Measurements from ENCODE around the gene HAUS5.

HAUS5 gene

DNA sequence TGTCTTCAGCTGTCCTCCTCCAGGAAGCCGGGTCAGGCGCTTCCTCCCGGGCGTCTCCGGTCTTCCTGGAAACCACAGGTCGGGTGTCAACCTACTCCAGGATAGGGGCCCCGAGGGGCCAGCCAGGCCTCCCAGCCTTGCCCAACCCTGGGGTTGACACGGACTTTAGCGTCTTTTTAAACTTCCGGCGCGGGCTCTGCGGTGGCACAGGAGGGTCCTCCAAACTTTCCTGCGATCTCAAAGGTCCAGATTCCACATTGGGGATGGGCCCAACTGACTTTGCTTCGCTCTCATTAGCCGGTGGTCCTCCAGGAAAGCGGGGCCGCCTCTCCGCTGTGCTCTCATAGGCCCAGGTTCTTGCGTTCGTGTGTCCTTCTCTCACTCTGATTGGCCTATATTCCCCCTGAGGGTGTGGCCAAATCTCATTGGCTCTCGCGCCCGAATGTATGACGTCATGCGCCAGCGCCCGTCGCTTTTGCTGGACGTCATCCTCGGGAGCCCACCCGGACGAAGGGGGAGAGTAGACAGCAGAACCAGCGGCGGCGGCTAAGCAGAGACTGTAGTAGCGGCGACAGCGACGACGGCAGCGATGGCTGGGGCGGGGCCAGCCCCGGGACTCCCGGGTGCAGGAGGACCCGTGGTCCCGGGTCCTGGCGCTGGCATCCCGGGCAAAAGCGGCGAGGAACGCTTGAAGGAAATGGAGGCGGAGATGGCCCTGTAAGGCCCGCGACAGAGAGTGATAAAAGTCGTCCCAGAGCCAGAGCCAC is 16.2 kb downstream of the HAUS5 start, which contains the start of gene RBM42:
RBM42 (plus strand) TSS at position 472 of the 767 bp plus-strand sequence; CDS start at position 590, 118 bp downstream.
- TF ChIP-seq, protein P1, sequence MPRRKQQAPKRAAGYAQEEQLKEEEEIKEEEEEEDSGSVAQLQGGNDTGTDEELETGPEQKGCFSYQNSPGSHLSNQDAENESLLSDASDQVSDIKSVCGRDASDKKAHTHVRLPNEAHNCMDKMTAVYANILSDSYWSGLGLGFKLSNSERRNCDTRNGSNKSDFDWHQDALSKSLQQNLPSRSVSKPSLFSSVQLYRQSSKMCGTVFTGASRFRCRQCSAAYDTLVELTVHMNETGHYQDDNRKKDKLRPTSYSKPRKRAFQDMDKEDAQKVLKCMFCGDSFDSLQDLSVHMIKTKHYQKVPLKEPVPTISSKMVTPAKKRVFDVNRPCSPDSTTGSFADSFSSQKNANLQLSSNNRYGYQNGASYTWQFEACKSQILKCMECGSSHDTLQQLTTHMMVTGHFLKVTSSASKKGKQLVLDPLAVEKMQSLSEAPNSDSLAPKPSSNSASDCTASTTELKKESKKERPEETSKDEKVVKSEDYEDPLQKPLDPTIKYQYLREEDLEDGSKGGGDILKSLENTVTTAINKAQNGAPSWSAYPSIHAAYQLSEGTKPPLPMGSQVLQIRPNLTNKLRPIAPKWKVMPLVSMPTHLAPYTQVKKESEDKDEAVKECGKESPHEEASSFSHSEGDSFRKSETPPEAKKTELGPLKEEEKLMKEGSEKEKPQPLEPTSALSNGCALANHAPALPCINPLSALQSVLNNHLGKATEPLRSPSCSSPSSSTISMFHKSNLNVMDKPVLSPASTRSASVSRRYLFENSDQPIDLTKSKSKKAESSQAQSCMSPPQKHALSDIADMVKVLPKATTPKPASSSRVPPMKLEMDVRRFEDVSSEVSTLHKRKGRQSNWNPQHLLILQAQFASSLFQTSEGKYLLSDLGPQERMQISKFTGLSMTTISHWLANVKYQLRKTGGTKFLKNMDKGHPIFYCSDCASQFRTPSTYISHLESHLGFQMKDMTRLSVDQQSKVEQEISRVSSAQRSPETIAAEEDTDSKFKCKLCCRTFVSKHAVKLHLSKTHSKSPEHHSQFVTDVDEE (CRISPR knock-in tag; IDR thresholded peaks at IDR 0.05): peak; percentile 65; the same call in 1 of the 2 replicates
- TF ChIP-seq PPARA (CRISPR knock-in tag; IDR thresholded peaks at IDR 0.05; ENCODE audit: borderline replicate concordance): peak; percentile 85; the same call in 1 of the 2 replicates
- TF ChIP-seq ZFP30 (CRISPR knock-in tag; IDR thresholded peaks at IDR 0.05): peak; percentile 55; the same call in 1 of the 2 replicates
- no peak for TF ChIP-seq RARB (CRISPR knock-in tag; IDR thresholded peaks at IDR 0.05)
- TF ChIP-seq, protein P2, sequence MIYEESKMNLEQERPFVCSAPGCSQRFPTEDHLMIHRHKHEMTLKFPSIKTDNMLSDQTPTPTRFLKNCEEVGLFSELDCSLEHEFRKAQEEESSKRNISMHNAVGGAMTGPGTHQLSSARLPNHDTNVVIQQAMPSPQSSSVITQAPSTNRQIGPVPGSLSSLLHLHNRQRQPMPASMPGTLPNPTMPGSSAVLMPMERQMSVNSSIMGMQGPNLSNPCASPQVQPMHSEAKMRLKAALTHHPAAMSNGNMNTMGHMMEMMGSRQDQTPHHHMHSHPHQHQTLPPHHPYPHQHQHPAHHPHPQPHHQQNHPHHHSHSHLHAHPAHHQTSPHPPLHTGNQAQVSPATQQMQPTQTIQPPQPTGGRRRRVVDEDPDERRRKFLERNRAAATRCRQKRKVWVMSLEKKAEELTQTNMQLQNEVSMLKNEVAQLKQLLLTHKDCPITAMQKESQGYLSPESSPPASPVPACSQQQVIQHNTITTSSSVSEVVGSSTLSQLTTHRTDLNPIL (CRISPR knock-in tag; IDR thresholded peaks at IDR 0.05; ENCODE audit: low read depth): peak; percentile 61; the same call in 1 of the 2 replicates
- no peak for TF ChIP-seq TCF4 (CRISPR knock-in tag; IDR thresholded peaks at IDR 0.05; ENCODE audit: borderline replicate concordance)
- TF ChIP-seq ZFP3 (CRISPR knock-in tag; IDR thresholded peaks at IDR 0.05): 0 out of 2 replicates have a peak, but pooled peaks have one; percentile 78
- TF ChIP-seq ZNF565 (CRISPR knock-in tag; conservative IDR thresholded peaks at IDR 0.05; ENCODE audit: low read depth): peak; percentile 90; the same call in 1 of the 2 replicates
- TF ChIP-seq CSDC2 (CRISPR knock-in tag; IDR thresholded peaks at IDR 0.05): peak; percentile 83; the same call in 1 of the 2 replicates
- ATAC-seq: peak; percentile 100

DNA sequence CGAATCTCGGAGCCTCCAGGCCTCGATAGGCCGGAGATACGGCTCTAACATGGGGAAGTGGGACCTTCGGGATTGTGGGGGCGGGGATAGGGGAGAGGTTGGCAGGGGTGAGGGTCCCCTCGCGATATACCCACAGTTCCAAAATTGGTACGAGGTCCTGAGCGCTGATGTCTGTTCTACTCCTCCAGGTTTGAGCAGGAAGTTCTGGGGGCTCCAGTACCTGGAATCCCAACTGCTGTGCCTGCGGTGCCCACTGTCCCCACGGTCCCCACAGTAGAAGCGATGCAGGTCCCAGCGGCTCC is 16.7 kb downstream of the HAUS5 start:
- no peak for TF ChIP-seq TCF4 (CRISPR knock-in tag; IDR thresholded peaks at IDR 0.05; ENCODE audit: borderline replicate concordance)
- no peak for TF ChIP-seq ZFP30 (CRISPR knock-in tag; IDR thresholded peaks at IDR 0.05)
- ATAC-seq: no peak

DNA sequence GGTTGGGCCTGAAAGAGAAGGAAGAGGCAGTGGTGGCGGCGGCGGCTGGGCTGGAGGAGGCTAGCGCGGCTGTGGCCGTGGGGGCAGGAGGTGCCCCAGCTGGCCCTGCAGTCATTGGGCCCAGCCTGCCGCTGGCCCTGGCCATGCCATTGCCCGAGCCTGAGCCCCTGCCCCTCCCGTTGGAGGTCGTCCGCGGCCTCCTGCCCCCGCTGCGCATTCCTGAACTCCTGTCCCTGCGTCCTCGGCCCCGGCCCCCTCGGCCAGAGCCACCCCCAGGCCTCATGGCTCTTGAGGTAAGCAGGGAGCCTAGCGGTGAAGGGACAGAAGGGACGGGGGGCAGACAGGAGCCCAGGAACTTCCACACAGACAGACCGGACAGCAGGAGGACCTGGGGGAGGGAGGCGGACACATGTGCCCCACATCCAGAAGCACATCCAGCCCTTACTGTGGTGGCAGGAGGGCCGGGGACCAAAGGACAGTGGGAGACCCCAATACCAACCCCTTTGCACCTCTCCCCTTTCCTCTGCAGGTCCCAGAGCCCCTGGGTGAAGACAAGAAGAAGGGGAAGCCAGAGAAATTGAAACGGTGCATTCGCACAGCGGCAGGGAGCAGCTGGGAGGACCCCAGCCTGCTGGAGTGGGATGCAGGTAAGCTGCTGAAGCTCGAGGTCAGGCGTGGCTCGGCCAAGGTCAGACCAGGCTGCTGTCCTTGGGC is 21.3 kb downstream of the HAUS5 start:
- TF ChIP-seq BACH2 (CRISPR knock-in tag; IDR thresholded peaks at IDR 0.05; ENCODE audit: borderline replicate concordance) (no peak), CSDC2 (CRISPR knock-in tag; IDR thresholded peaks at IDR 0.05) (no peak), ZFP30 (CRISPR knock-in tag; IDR thresholded peaks at IDR 0.05) (no peak), RARB (CRISPR knock-in tag; IDR thresholded peaks at IDR 0.05) (no peak), GLIS3 (CRISPR knock-in tag; IDR thresholded peaks at IDR 0.05) (no peak), ZNF565 (CRISPR knock-in tag; conservative IDR thresholded peaks at IDR 0.05; ENCODE audit: low read depth) (no peak), ZNF8 (CRISPR knock-in tag; IDR thresholded peaks at IDR 0.05) (no peak), TOX (CRISPR knock-in tag; IDR thresholded peaks at IDR 0.05; ENCODE audit: borderline replicate concordance) (no peak)
- TF ChIP-seq, protein P3, sequence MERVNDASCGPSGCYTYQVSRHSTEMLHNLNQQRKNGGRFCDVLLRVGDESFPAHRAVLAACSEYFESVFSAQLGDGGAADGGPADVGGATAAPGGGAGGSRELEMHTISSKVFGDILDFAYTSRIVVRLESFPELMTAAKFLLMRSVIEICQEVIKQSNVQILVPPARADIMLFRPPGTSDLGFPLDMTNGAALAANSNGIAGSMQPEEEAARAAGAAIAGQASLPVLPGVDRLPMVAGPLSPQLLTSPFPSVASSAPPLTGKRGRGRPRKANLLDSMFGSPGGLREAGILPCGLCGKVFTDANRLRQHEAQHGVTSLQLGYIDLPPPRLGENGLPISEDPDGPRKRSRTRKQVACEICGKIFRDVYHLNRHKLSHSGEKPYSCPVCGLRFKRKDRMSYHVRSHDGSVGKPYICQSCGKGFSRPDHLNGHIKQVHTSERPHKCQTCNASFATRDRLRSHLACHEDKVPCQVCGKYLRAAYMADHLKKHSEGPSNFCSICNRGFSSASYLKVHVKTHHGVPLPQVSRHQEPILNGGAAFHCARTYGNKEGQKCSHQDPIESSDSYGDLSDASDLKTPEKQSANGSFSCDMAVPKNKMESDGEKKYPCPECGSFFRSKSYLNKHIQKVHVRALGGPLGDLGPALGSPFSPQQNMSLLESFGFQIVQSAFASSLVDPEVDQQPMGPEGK (CRISPR knock-in tag; IDR thresholded peaks at IDR 0.05; ENCODE audit: borderline replicate concordance): no peak
- TF ChIP-seq, protein P4, sequence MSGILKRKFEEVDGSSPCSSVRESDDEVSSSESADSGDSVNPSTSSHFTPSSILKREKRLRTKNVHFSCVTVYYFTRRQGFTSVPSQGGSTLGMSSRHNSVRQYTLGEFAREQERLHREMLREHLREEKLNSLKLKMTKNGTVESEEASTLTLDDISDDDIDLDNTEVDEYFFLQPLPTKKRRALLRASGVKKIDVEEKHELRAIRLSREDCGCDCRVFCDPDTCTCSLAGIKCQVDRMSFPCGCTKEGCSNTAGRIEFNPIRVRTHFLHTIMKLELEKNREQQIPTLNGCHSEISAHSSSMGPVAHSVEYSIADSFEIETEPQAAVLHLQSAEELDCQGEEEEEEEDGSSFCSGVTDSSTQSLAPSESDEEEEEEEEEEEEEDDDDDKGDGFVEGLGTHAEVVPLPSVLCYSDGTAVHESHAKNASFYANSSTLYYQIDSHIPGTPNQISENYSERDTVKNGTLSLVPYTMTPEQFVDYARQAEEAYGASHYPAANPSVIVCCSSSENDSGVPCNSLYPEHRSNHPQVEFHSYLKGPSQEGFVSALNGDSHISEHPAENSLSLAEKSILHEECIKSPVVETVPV (CRISPR knock-in tag; IDR thresholded peaks at IDR 0.05): no peak
- TF ChIP-seq, protein P1 (CRISPR knock-in tag; IDR thresholded peaks at IDR 0.05): no peak
- ATAC-seq: no peak

All from SK-N-SH treated with all-trans-retinoic acid at 6 μM for 48 hours (cell line).